Measurements from ENCODE around the gene NDUFS2.
"Not testable (repeated sequence)": the region's sequence is repeated elsewhere in the genome, so short reads cannot be mapped to it uniquely, and the experiment has no call there.

NDUFS2 gene

DNA sequence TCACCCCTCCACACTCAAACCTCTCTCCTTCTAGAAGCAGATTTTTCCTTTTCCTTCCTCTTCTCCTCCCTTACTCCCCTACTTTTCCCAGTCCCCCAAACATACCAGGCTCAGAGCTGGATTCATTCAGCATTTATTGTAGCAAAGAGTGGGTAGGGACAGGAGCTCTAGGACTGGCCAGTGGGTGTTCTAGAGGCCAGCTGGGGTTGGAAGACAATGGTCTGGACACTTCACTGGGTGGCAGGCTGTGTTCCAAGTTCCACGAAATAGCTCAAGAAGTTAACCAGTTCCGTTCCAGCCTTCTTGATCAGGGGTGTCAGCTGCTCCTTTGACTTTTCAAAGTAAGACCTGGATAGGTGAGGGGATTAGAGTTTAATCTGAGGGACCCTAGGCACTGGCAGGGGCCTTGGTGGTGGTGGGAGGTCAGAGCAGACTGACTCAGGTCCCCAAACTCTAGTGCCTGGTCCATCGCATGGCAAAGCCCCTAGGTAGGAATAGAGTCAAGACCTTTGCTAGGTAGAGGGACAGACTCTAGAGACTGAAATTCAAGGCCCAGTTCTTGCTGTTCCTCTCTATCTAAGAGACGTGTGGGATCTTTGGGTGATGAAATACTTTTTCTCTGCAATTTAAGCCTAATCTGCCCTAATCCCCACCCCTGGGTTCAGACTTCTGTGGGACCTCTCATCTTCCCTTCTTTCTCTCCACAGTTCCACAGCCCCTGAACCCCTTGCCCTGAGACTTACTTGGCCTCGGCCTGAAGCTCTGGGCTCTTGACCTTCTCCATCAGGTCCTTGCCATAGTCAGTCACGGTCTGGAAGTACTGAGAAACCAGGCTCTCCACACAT, 20.2 kb downstream of the NDUFS2 start:
- no peak for DNase-seq

DNA sequence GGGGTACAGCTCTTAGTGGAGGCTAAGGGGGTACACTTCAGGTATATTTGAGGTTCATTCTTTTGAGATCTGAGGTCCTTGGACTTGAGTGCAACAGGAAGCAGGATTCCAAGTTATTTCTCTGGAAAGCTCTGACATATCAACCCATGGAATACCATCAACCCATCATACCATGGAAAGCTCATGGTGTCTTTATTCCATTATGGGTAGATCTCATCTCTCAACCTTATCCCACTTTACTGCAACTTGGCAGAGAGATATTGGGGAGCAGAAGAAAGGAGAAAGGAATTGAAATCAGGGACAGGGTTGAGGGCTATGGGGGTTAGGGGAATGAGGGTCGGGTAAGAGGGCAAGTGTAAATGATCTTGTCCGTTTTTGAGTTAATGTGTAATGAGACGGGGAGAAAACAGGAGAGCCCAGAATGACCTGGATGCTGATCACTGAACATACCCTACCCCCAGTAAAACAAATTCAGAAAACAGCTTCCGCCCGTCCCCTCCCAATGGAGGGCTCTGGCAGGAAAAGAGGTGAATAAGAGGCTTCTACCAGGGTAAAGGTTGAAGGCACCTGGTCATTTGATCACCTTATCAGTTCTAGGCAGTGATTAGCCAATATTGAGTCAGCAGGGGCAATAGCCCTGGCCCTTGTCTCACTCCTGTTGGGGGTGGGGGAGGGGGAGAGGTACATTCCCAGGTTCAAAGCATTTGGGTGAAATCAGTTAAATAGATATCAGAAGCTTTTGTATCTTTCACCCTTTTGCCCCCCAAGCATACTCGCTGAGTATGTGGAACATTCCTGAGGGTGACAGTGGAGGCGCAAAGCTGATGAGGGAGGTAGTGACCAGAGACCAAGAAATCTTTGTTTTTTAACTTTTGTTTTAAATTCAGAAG, 21.9 kb downstream of the NDUFS2 start:
- DNase-seq: no peak

DNA sequence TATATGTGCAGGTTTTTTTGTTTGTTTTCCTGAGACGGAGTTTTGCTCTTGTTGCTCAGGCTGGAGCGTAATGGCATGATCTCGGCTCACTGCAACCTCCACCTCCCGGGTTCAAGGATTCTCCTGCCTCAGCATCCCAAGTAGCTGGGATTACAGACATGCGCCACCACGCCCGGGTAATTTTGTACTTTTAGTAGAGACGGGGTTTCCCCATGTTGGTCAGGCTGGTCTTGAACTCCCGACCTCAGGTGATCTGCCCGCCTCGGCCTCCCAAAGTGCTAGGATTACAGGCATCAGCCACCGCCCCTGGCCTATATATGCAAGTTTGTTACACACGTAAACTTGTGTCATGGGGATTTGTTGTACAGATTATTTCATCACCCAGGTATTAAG, 22.5 kb downstream of the NDUFS2 start:
- not testable (repeated sequence) for DNase-seq

DNA sequence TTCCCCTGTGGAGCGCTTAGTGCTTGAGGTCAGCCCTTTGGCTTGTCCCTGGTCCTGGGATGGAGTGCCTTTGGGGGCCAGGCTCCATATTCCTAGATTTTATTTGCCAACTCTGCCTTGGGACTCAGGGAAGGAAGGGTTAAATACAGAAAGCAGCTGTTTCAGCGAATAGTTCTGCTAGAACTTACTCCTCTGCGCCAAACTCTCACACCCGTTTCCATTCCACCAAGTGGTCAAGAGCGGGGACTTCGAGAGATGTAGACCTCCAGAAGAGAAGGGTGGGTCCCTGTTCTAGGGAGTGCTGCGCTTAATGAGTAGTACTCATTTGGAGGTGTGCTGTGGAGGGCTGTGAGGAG, 23.0 kb downstream of the NDUFS2 start:
- DNase-seq: no peak

DNA sequence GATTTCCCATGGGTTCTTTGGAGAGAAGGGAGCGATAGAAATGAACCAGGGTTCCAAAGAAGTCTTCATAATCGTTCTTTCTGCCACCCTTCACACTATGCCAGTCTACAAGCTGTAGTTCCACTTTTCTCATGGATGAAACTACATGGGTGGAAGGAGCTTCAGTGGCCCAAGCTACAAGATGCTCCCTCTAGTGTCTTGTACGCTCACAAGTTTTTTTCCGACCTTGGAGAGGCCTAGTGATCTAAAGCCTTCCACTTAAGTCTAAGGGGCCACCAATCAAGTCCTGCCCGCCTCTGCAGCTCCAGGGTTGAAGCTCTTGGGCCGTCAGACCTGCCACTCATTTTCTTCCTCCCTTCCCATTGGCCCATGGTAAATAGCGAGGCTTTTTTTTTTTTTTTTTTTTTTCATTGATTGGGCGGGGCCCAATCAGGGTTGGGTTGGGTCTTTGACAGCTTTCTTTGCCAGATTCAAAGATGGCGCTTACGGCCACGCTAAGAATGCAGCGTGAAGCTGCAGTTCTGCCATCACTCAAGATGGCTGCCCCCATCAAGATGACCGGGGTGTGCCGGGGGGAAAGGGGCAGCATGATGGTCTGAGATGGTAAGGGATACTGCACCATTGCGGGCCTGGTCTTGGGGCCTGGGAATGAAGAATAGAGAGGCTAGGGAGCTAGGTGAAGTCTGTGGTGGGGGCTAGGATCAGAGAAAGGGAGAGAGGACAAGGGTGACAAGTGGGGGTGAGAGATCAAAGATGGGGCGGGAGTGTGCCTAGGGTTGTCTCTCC, 23.6 kb downstream of the NDUFS2 start, which contains the start of gene TOMM40L:
TSS of gene TOMM40L (plus strand) at position 527 of the 786 bp plus-strand sequence. CDS start 430 bp downstream, outside the sequence.
- peak; percentile 98 for DNase-seq

DNA sequence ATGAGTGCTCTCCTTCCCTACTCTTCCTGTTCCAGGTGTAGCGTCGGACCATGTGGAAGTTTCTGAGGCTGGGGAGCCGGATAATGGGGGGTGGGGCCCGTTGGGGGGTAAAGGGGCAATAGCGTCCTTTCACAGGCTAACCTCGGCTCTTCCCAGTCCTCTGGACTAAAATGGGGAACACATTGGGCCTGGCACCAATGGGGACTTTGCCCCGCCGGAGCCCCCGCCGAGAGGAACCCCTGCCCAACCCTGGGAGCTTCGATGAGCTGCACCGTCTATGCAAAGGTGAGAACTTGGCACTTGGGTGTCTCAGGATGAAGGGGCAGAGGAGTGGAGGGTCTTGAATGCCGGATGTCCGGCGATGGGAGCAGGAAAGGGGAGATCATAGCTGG, 24.1 kb downstream of the NDUFS2 start:
- peak; percentile 38 for DNase-seq

DNA sequence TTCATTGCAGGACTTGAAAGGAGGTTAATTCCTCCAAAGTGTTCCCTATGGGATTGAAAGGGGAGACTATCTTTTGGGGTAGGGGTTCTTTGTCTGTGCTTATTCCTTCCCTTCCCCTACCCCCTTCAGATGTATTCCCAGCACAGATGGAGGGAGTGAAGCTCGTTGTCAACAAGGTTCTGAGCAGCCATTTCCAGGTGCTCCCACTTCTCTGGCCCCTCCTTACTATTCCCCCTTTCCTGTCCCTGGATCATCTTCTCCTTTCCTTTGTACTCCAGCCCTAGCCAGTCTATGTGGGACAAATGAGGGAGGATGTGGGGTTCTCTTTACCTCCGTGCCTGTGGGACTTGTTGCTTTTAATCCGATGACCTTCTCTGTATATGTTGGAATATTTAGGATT, 24.6 kb downstream of the NDUFS2 start:
- DNase-seq: no peak

DNA sequence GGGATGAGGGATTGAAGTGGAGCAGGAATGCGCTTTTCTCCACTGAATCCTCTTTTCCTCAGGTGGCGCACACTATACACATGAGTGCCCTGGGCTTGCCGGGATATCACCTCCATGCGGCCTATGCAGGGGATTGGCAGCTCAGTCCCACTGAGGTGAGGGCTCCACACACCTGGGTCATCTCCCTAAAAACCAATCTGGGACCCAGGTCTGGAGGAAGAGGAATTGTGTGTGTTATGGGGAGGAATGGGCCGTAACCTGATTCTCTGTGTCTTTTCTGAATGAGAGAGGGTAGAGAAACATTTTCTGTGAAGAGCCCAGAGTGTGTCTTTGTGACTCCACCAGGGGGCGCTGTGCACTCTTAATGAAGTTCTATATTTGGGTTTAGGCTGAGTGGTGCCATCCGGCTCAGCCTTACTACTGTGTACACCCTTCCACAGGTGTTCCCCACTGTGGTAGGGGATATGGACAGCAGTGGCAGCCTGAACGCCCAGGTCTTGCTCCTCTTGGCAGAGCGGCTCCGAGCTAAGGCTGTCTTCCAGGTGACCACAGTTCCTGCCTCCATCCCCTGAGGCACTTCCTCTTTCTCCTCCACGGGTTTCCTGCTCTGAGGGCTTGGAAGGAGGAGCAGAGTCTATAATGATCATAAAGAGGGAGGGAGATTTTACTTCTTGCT, 25.2 kb downstream of the NDUFS2 start:
- DNase-seq: peak; percentile 85

DNA sequence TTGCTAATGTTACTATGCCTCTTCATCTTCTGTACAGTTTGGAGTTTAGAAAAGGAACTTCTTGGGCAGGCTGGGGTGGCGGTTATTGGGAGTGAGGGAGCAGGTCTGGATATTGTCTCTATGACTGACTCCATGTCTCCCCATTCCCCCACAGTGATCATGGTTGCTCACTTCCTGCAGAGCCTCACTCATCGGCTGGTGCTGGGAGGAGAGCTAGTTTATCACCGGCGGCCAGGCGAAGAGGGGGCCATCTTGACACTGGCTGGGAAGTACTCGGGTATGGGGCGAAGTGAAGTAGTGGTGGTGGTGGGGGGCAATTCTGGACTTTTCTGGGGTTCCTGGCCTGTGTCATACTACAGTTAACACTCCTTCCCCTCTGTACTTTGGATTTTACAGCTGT, 25.9 kb downstream of the NDUFS2 start:
- DNase-seq: no peak

DNA sequence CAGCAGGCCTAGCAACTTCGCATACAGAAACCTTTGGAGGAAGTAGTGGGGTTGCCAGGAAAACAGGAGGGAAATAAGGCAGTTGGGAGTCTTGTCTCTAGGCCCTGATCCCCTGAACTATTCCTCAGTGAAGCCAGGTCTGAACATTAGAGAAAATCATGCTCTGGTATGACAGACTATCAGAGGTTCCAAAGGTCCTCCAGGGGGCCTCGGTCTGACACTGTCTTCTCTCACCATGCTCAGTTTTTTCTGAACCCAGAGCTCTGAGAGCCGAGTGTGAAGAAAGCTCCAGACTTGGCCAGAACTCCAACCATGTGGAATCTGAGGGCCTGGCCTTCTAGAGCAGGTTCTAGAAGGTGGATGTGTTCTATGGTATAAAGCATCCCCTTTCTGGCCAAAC, 27.7 kb downstream of the NDUFS2 start:
- no peak for DNase-seq

DNA sequence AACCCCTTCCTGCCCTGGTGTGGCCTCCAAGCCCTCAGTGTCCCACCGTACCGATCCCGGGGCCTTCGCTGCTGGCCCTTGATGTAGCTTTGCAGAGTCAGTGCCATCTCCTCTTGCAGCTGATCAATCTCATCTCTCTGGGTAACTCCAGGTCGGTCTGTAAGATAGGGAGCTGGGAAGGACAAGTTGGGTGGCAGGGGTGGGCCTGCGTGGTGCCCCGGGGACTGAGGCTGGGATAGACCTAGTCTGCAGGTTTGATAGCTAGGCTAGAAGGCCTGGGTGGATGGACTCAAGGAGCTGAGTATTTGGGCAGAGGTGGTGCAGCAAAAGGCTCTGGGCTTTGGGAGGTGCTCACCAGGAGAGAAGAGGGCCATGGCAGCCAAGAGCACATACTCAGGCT, 28.6 kb downstream of the NDUFS2 start:
- no peak for DNase-seq

DNA sequence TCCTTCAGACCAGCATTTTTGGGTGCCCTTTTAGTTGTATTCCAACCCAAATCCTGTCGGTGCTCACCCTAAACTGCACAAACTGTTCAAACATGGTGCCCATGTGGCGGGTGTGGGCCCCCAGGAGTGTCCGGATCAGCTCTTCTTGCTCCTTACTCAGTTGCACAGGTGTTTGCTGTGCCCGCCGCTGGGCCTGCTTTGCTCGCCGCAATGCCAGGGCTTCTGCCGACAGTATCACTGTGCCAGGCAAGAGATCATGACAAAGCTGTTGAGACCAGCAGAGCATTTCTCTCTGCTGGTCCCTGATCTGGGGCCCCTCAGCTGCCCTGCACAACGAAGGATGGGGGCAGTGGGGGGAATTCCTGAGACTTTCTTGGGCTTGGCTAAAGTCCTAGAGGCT, 30.9 kb downstream of the NDUFS2 start:
- no peak for DNase-seq

DNA sequence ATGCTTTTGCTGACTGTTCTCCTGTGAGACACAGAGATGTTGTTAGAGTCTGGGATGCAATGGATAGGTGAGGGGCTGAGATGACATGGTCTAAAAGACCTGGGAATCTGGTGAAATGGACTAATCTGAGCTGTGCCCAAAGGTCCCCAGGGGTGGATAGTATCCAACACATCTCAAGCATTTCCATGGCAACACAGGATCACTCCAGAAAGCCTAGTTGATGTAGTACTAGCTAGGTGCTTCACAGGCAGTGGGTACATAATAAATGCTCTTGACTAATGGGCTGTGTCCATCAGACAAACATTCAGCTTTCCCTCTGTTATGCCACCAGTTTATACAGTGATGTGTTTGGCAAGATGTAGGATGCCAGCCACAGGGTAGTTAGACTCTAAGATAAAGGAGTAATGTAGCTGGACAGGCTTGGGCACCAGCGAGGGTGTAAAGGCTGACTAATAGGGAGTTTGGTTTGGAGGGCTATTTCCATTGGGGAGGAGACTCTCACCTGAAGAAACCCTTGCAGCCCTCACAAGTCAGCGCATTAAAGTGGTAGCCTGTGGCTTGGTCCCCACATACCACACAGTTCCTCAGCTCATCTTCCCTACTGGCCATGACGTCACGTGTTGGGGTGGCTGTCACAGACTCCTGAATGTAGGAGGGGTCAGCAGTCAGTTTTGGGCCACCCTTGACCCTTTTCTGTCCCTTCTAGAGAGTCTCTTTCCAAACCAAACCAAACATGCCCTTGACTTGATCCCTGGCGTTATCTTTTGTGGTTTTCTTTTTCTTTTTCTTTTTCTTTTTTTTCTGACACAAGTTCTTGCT, 34.0 kb downstream of the NDUFS2 start:
- no peak for DNase-seq

DNA sequence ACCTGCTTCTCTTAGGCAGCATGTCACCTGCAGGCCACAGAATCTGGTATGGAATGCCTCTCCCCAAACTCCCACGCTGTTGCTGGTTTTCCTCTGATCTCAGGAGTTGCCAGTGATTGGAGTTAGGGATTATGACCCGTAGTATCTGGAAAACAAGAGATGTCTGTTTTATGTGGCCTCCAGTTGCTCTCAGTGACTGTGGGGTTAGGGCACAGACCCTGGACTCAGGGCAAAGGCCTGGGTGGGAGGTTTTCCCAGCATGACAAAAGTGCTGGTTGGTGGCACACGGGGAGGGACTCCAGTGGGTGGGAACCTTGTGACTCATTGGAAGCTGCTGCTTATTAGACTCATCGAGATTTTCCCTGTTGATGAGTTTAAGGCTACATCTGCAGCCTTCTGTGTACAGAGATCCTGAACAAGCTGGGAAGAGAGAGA, 35.9 kb downstream of the NDUFS2 start, which contains the start of gene NR1I3:
TSS of gene NR1I3 (minus strand) at position 165 of the 435 bp plus-strand sequence. CDS start 1,638 bp downstream, outside the sequence.
- no peak for DNase-seq

DNA sequence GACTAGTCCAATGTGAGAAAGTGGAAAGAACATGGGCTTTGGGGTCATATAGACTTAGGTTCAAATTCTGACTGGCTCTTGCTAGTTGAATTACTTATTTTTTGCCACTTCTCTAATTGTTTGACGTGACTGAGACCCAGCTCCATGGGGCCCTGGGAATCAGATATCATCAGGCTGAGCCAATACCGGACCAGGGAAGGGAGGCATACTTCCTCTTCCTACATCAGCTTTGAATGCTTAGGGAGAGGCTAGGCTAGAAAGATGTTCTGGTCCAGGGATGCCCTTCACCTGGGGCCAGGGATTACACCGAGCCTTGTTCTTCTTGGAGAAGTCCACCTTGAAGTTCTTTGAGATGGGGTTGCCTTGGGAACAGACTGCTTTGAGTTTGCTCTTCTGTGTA, 39.5 kb downstream of the NDUFS2 start:
- DNase-seq: no peak

DNA sequence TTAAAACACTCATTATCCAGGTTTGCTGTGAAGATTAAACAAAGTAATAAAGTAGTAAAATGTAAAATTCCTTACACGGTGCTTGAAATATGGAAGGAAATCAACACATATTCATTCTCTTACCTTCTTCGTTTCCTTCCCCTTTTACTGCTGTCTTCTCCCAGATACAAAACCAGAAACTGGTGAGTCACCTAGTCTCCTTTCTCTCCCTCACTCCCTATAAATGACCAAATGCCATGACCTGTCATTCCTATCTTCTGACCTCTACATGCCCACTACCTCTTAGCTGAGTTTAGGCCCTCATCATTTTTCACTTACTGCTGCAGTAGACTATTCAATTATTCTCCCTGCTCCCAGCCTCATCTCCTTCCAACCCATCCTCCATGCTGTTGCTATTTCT, 40.1 kb downstream of the NDUFS2 start:
- no peak for DNase-seq

DNA sequence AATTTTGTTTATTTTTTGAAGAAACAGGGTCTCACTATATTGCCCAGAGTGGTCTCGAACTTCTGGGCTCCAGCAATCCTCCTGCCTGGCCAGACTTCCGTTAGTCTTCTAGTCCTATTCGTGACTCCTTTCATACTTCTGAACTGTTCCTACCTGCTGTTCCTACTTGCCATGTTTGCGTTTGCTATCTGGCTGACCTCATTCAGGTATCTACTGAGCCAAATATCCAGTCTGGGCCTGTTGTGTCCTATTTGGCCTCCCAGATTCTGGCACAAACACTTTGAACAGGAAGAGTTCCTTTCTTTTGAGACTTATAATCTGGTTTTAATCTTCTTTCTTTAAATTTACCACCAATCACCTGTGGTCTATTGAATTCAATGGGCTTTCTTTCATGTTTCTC, 42.7 kb downstream of the NDUFS2 start:
- DNase-seq: no peak

DNA sequence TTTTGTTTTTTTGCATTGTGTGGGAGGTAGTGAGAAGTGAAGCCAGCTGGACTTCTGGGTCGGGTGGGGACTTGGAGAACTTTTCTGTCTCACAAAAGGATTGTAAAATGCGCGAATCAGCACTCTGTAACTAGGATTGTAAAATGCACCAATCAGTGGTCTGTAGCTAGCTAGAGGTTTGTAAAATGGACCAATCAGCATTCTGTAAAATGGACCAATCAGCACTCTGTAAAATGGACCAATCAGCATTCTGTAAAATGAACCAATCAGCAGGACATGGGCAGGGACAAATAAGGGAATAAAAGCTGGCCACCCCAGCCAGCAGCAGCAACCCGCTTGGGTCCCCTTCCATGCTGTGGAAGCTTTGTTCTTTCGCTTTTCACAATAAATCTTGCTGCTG, 47.9 kb downstream of the NDUFS2 start:
- not testable (repeated sequence) for DNase-seq

DNA sequence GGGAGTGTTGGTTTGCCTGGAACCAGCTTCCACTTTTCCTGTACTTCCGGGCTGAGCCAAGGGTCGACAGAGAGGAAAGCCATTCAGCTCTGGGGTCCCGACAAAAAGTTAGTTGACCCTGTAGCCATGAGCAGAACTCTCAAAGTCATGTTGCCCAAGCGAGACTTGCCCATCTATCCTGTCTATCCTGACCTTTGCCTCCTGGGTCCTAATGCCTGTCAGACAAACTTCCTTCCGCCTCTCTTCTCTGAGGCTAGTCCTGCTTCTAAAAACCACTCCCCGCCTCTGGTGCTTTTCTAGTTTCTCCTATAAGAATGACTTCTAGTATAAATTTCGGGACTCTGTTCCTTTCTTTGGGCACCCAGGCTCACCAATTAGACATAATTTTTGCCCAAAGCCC, 48.7 kb downstream of the NDUFS2 start:
- no peak for DNase-seq

DNA sequence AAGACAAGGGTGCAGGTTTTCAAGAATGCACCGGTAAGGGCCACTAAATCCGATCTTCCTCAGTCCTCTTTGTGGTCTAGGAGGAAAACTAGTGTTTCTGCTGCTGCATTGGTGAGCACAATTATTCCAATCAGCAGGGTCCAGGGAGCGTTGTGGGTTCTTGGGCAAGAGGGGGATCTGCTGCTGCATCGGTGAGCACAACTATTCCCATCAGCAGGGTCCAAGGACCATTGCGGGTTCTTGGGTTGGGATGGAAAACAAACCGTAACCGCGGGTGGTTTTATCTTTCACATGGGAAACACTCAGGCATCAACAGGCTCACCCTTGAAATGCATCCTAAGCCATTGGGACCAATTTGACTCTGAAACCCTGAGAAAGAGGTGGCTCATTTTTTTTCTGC, 49.4 kb downstream of the NDUFS2 start:
- no peak for DNase-seq

DNA sequence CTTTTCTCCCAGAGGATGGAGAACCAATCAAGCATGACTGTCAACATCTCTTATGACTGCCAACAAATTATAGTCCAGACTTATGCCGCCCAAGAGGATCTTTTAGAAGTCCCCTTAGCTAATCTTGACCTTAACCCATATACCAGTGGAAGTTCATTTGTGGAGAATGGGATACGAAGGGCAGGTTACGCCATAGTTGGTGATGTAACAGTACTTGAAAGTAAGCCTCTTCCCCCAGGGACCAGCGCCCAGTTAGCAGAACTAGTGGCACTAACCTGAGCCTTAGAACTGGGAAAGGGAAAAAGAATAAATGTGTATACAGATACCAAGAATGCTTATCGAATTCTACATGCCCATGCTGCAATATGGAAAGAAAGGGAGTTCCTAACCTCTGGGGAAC, 53.1 kb downstream of the NDUFS2 start:
- DNase-seq: not testable (repeated sequence)
